ENCODE data around the gene PPP1R9A. TPM values are rescaled to one million over a fixed set of nuclear protein-coding genes. Genes with fewer than 3 reads are reported as not detected.

The PPP1R9A gene
- total RNA-seq, 4 donors from 2014 or later = 0.51 to 2.7 (median 1.4) TPM

DNA sequence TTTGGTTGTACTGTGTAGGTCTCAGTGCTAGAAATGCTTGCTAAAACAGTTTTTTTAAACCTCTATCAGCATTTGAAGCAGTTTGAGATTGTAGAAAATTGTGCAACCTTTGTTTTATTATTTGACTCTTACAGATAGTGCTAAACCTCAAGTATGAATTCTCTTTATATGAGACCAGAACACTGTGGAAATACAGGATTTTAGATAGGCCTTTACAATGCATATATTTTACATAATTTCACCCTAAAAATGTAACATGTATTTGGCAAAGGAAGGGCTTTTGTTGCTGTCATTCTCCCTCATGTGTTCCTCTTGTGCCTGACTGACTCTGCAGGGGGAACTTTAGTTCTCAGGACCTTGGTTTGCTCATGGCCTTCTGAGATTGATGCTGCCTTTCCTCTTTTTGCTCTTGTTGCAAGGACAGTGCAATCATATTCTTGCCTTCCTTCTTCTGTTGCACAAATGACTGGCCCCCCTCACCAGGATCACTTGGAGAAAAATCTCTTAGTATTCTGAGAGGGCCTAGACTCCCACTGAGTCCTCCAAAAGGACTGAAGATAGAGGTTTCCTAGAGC is 188.7 kb downstream of the PPP1R9A start:
- no peak for TF ChIP-seq POLR2A (IDR thresholded peaks at IDR 0.05)
- TF ChIP-seq, protein P1, sequence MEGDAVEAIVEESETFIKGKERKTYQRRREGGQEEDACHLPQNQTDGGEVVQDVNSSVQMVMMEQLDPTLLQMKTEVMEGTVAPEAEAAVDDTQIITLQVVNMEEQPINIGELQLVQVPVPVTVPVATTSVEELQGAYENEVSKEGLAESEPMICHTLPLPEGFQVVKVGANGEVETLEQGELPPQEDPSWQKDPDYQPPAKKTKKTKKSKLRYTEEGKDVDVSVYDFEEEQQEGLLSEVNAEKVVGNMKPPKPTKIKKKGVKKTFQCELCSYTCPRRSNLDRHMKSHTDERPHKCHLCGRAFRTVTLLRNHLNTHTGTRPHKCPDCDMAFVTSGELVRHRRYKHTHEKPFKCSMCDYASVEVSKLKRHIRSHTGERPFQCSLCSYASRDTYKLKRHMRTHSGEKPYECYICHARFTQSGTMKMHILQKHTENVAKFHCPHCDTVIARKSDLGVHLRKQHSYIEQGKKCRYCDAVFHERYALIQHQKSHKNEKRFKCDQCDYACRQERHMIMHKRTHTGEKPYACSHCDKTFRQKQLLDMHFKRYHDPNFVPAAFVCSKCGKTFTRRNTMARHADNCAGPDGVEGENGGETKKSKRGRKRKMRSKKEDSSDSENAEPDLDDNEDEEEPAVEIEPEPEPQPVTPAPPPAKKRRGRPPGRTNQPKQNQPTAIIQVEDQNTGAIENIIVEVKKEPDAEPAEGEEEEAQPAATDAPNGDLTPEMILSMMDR (IDR thresholded peaks at IDR 0.05) = no peak
- no peak overlapping the region for H3K4me3 ChIP-seq (ENCODE audit: low read depth, poor library complexity, severe bottlenecking)
- no peak for DNase-seq (ENCODE audit: low spot score in 2 of 2)
- intact Hi-C loops (cut with DNase I; ENCODE audit: low total_unique reads) = no loop called here

DNA sequence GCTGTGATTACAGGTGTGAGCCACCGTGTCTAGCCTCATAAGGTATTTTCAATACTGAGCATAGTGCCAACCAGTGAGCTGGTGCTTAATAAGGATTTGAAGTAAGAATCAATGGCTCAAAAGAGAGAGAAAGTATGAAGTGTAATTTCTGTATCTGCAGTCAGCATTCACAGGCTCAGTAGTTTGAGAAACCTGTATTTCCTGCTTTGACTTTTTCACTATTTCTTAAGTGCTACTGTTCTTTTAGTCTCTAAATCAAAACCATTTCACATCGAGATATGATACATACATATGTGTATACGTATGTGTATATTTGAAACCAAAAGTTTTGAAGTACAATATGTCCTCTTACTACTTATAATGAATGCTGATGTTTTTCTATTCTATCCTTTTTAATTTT is 189.9 kb downstream of the PPP1R9A start:
- no peak overlapping the region for H3K4me3 ChIP-seq (ENCODE audit: low read depth, poor library complexity, severe bottlenecking)
- no peak for DNase-seq (ENCODE audit: low spot score in 2 of 2)
- TF ChIP-seq, protein P1 (IDR thresholded peaks at IDR 0.05) = no peak
- no peak for TF ChIP-seq POLR2A (IDR thresholded peaks at IDR 0.05)
- intact Hi-C loops (cut with DNase I; ENCODE audit: low total_unique reads) = no loop called here
- 78 to 80% methylated on average over 3 of the region's 3 CpGs for WGBS, 2 donors

DNA sequence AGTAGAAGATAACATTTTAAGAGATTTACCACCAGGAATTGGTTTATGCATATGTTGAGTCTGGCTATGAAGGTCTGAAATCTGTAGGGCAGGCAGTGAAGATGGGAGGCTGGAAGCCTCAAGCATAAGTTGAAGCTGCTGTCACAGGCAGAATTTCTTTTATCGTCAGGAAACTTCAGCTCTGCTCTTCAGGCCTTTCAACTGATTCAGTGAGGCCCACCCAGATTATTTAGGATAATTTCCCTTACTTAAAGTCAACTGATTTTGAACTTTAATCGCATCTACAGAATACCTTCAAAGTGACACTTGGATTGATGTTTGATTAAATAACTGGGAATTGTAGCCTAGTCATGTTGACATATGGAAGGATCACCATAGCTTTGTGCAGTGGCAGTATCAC is 190.5 kb downstream of the PPP1R9A start:
- DNase-seq (ENCODE audit: low spot score in 2 of 2) = no peak
- WGBS, 2 donors = 66 to 96% methylated on average over 2 of the region's 2 CpGs
- H3K4me3 ChIP-seq (ENCODE audit: low read depth, poor library complexity, severe bottlenecking) = no peak overlapping the region
- intact Hi-C loops (cut with DNase I; ENCODE audit: low total_unique reads) = no loop called here
- TF ChIP-seq, protein P1 (IDR thresholded peaks at IDR 0.05) = no peak
- no peak for TF ChIP-seq POLR2A (IDR thresholded peaks at IDR 0.05)

DNA sequence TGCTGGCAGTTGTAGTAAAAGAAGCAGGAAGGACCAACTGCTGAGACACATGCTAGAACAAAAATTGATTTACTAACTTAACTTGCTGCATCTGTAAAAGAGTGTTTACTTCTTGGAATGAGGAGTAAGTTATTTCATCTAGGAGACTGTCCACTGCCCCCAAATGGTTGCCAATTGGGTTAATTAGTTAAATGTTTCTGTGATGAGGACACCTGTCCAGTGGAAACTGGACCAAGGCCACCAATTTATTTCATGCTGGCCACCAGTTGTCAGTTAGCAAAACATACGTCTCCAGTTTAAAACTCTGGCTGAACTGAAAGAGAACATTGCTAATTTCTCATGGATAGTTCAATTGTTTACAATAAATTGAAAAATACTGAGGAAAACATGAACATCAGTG is 191.7 kb downstream of the PPP1R9A start:
- no peak overlapping the region for H3K4me3 ChIP-seq (ENCODE audit: low read depth, poor library complexity, severe bottlenecking)
- DNase-seq (ENCODE audit: low spot score in 2 of 2) = no peak
- WGBS, 2 donors = 42 to 84% methylated on average over 1 of the region's 1 CpG
- TF ChIP-seq, protein P1 (IDR thresholded peaks at IDR 0.05) = no peak
- TF ChIP-seq POLR2A (IDR thresholded peaks at IDR 0.05) = no peak
- intact Hi-C loops (cut with DNase I; ENCODE audit: low total_unique reads) = no loop called here

DNA sequence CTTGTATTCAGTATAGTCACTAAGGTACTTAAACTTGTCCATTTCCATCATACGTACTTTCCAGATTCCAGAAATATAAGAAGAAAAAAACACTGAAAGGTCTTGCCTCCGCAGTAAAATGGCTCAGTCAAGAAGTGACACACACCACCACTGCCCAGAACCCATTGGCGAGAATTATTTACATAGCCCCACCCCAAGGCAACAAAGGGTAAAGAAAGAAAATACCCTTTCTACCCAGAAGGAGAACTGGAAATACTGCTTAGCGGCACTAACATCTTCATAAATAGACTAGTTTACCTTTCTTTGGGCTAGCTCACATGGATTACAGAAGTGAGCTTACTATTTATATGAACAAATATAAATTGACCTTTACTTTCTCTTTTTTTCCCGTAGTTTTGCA is 194.0 kb downstream of the PPP1R9A start:
- intact Hi-C loops (cut with DNase I; ENCODE audit: low total_unique reads) = no loop called here
- WGBS, 2 donors = 93 to 97% methylated on average over 5 of the region's 5 CpGs

More for the DNA sequence above, 194.0 kb downstream of the PPP1R9A start:
- no peak for TF ChIP-seq POLR2A (IDR thresholded peaks at IDR 0.05)
- TF ChIP-seq, protein P1 (IDR thresholded peaks at IDR 0.05) = no peak
- DNase-seq (ENCODE audit: low spot score in 2 of 2) = no peak
- no peak overlapping the region for H3K4me3 ChIP-seq (ENCODE audit: low read depth, poor library complexity, severe bottlenecking)
